Erythroblast (primary cell): ENCODE measurements around the gene ABHD6.

Experiments
- GATA1 ChIP-seq: IDR thresholded peaks from 2 replicates; pipeline ENCODE4 v1.6.1; 2011; ENCODE audit warnings: low read depth, mild to moderate bottlenecking, control low read depth, low read length, moderate library complexity
- POLR2A ChIP-seq: IDR thresholded peaks from 2 replicates; pipeline ENCODE4 v1.6.1; 2011; ENCODE audit warnings: mild to moderate bottlenecking, low read length

DNA sequence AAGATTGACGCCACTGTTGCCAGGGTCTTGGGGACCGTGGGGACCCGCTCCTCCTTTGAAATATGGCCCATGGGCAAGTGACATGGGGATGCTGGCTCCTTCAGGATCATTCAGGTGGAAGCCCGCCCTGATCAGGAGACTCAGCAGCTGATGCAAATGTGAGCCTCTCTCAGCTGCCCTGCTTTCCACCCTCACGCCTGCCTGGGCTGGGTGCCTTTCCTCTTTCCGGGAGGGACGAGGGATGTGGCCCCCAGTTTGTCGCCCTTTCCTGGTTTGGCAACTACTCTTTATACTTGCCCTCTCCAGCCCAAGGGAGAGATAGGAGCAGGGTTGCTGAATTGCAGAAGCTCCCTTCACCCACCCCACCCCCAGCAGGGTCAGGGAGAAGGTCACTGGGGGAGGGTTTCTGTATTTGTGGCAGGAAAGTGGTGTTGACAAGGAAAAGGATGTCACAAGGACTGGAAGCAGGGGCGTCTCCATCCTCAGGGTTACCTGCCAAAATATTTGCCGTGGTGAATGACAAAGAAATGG, 48.6 kb upstream of the ABHD6 start:
- TF ChIP-seq POLR2A, result no peak
- TF ChIP-seq GATA1, result no peak
